ENCODE data around the gene IL36B. TPM values are rescaled to one million over a fixed set of nuclear protein-coding genes. Genes with fewer than 3 reads are reported as not detected.

The IL36B gene
- polyA plus RNA-seq, 1 of the 3 experiments (the other 2 are of a cell fraction) = not detected

DNA sequence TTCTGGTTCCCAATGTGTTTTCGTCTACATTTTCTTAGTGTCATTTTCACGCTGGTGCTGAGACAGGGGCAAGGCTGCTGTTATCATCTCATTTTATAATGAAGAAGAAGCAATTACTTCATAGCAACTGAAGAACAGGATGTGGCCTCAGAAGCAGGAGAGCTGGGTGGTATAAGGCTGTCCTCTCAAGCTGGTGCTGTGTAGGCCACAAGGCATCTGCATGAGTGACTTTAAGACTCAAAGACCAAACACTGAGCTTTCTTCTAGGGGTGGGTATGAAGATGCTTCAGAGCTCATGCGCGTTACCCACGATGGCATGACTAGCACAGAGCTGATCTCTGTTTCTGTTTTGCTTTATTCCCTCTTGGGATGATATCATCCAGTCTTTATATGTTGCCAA, 67.6 kb downstream of the IL36B start:
- Histone ChIP-seq H3K9me3 (no peaks in the 10 kb centered on the region), H3K27ac (ENCODE audit: low read depth in 2 of 2, low read length in 1 of 2) (no peak overlapping the region), H3K9me2 (no peaks in the 10 kb centered on the region), H3K27me3 (ENCODE audit: insufficient read depth) (peaks cover 11% of the 10 kb centered on the region; the same call in 1 of the 2 replicates), H3K9ac (no peak overlapping the region), H4K20me1 (ENCODE audit: insufficient read depth) (no peaks in the 10 kb centered on the region), H3K4me3 (ENCODE audit: low read depth in 2 of 2, low read length in 1 of 2) (no peak overlapping the region), H3K4me1 (ENCODE audit: control insufficient read depth in 1 of 2, insufficient read depth in 2 of 2, low read depth in 1 of 2, low read length in 1 of 2) (no peaks in the 10 kb centered on the region), H3K4me2 (no peak overlapping the region), H3K36me3 (replicated peaks in 1 of 2; ENCODE audit: control insufficient read depth in 1 of 2, insufficient read depth in 2 of 2, low read length in 1 of 2) (no peaks in the 10 kb centered on the region), H3F3A (replicated peaks; ENCODE audit: insufficient read depth) (no peaks in the 10 kb centered on the region), H3K79me2 (ENCODE audit: insufficient read depth) (no peaks in the 10 kb centered on the region), H2AFZ (ENCODE audit: low read depth) (no peak overlapping the region)
- DNase-seq = no peak
- TF ChIP-seq TCF12 (IDR thresholded peaks at IDR 0.05) = no peak
- TF ChIP-seq EZH2phosphoT487 (IDR thresholded peaks at IDR 0.05; ENCODE audit: borderline replicate concordance, low read depth) = no peak
- TF ChIP-seq, protein P1, sequence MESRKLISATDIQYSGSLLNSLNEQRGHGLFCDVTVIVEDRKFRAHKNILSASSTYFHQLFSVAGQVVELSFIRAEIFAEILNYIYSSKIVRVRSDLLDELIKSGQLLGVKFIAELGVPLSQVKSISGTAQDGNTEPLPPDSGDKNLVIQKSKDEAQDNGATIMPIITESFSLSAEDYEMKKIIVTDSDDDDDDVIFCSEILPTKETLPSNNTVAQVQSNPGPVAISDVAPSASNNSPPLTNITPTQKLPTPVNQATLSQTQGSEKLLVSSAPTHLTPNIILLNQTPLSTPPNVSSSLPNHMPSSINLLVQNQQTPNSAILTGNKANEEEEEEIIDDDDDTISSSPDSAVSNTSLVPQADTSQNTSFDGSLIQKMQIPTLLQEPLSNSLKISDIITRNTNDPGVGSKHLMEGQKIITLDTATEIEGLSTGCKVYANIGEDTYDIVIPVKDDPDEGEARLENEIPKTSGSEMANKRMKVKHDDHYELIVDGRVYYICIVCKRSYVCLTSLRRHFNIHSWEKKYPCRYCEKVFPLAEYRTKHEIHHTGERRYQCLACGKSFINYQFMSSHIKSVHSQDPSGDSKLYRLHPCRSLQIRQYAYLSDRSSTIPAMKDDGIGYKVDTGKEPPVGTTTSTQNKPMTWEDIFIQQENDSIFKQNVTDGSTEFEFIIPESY (IDR thresholded peaks at IDR 0.05; ENCODE audit: borderline replicate concordance, low read depth) = no peak
- ChIA-PET CTCF (no interaction called here), POLR2A (no interaction called here)
- 37% methylated on average over 5 of the region's 5 CpGs for WGBS (ENCODE audit: low lambda C conversion rate)

DNA sequence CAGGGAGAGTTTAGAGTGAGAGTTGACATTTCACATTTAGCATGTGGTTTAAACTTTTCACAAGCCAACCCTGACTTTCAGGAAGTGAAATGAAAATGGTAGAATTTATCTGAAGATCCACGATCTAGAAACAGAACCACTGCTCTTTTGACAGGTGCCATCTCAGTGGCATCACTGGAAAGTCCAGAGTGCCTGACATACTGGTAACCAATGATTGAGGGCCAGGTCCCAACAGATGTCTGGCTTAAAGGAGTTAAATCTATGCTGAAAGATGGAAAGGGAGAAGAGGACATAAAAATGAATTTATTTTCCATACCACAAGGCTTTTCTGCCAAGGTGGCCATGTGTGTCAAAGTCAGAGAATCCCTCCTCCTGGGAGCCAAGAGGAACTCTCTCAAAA, 72.1 kb downstream of the IL36B start:
- no peaks in the 10 kb centered on the region for H3K9me3 ChIP-seq
- H3K4me2 ChIP-seq = no peak overlapping the region
- TF ChIP-seq SMC3 (IDR thresholded peaks at IDR 0.05; ENCODE audit: low read depth, low read length) = no peak
- TF ChIP-seq, protein P2, sequence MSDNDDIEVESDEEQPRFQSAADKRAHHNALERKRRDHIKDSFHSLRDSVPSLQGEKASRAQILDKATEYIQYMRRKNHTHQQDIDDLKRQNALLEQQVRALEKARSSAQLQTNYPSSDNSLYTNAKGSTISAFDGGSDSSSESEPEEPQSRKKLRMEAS (IDR thresholded peaks at IDR 0.05; ENCODE audit: low read depth) = no peak
- TF ChIP-seq, protein P3, sequence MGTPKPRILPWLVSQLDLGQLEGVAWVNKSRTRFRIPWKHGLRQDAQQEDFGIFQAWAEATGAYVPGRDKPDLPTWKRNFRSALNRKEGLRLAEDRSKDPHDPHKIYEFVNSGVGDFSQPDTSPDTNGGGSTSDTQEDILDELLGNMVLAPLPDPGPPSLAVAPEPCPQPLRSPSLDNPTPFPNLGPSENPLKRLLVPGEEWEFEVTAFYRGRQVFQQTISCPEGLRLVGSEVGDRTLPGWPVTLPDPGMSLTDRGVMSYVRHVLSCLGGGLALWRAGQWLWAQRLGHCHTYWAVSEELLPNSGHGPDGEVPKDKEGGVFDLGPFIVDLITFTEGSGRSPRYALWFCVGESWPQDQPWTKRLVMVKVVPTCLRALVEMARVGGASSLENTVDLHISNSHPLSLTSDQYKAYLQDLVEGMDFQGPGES (IDR thresholded peaks at IDR 0.05; ENCODE audit: low read depth, low read length) = no peak
- TF ChIP-seq RXRA (IDR thresholded peaks at IDR 0.05; ENCODE audit: borderline replicate concordance, low read depth) = no peak
- TF ChIP-seq FOXM1 (IDR thresholded peaks at IDR 0.05; ENCODE audit: low read depth) = no peak
- no peak for TF ChIP-seq RCOR1 (IDR thresholded peaks at IDR 0.05; ENCODE audit: low read length)
- no peak for TF ChIP-seq EZH2phosphoT487 (IDR thresholded peaks at IDR 0.05; ENCODE audit: borderline replicate concordance, low read depth)
- TF ChIP-seq, protein P4, sequence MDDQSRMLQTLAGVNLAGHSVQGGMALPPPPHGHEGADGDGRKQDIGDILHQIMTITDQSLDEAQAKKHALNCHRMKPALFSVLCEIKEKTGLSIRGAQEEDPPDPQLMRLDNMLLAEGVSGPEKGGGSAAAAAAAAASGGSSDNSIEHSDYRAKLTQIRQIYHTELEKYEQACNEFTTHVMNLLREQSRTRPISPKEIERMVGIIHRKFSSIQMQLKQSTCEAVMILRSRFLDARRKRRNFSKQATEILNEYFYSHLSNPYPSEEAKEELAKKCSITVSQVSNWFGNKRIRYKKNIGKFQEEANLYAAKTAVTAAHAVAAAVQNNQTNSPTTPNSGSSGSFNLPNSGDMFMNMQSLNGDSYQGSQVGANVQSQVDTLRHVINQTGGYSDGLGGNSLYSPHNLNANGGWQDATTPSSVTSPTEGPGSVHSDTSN (IDR thresholded peaks at IDR 0.05) = no peak
- TF ChIP-seq NRF1 (IDR thresholded peaks at IDR 0.05; ENCODE audit: low read depth, low read length) = no peak
- peaks cover 11% of the 10 kb centered on the region; the same call in 1 of the 2 replicates for H3K27me3 ChIP-seq (ENCODE audit: insufficient read depth)
- H3K9ac ChIP-seq = no peak overlapping the region
- ChIA-PET POLR2A (no interaction called here), CTCF (no interaction called here)
- WGBS (ENCODE audit: low lambda C conversion rate) = 0% methylated on average over 1 of the region's 1 CpG
- H2AFZ ChIP-seq (ENCODE audit: low read depth) = no peak overlapping the region
- DNase-seq = no peak
- H3K27ac ChIP-seq (ENCODE audit: low read depth in 2 of 2, low read length in 1 of 2) = no peak overlapping the region
- no peaks in the 10 kb centered on the region for H3K79me2 ChIP-seq (ENCODE audit: insufficient read depth)
- no peaks in the 10 kb centered on the region for H3K9me2 ChIP-seq
- no peaks in the 10 kb centered on the region for H3K36me3 ChIP-seq (replicated peaks in 1 of 2; ENCODE audit: control insufficient read depth in 1 of 2, insufficient read depth in 2 of 2, low read length in 1 of 2)
- H3F3A ChIP-seq (replicated peaks; ENCODE audit: insufficient read depth) = no peaks in the 10 kb centered on the region
- no peak overlapping the region for H3K4me3 ChIP-seq (ENCODE audit: low read depth in 2 of 2, low read length in 1 of 2)
- H4K20me1 ChIP-seq (ENCODE audit: insufficient read depth) = no peaks in the 10 kb centered on the region
- no peaks in the 10 kb centered on the region for H3K4me1 ChIP-seq (ENCODE audit: control insufficient read depth in 1 of 2, insufficient read depth in 2 of 2, low read depth in 1 of 2, low read length in 1 of 2)
